ENCODE data around the gene HPS5.
A peak's percentile ranks its signal among the peaks of the same experiment; 100 is the strongest.
"Not testable (repeated sequence)": the region's sequence is repeated elsewhere in the genome, so short reads cannot be mapped to it uniquely, and the experiment has no call there.

The HPS5 gene

DNA sequence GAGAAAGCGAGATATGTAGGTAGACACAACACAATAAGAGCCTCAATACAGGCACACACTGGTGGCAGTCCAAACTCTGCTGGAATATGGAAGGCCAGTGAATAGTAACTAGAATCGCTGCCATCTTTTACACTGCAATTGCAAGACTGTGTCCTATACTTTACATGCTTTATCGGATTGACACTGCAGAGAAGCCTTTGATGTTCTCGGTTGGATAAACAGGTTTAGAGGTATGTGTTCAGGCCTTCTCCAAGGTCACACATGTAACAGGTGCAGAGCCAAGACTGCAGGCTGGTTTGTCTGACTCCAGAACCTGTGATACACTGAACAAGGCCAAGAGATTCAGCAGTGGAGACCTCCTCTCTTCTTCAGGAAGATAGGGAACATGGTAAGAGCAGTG is 50.7 kb downstream of the HPS5 start:
- DNase-seq (ENCODE audit: low spot score) = no peak

DNA sequence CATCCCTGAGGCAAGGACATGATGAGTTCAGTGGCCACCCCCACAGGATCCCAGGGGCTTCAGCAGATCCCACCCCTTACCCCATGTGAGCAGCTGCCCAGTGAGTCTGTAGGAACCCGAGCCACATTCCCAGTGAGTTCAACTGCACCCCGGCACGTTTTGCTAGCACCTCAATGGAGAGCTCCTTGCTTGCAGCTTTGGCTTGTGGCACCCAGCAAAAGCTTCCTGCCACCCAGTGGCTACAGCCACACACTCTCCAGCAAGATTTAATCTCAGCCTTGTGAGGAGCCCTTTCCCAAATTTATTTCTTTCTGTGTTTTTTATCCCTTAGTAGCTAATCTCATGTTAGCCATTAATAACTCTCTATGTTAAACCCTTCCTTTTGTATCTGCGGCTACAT is 51.8 kb downstream of the HPS5 start:
- DNase-seq (ENCODE audit: low spot score) = no peak

DNA sequence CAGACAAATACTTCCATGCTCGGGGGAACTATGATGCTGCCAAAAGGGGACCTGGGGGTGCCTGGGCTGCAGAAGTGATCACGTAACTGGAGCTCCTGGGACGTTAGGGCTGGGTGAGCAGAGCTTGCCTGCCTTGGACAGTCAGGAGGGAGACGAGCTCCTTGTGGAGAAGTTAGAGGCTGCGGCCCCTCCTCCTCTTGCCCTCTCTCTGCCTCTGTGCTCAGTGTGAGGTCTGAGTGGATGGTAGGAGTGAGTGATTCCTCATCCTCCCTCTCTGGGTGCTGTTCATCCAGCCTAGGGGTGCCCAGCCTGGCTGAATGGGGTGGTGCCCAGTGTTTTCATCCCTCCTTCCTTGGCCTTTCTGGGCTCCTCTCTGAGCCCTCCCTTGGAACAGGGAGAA is 52.7 kb downstream of the HPS5 start:
- DNase-seq (ENCODE audit: low spot score) = not testable (repeated sequence)

GRCh38 chr11:18267335-18268133 is 54.4 kb downstream of the HPS5 start:
- not testable (repeated sequence) for DNase-seq (ENCODE audit: low spot score)

DNA sequence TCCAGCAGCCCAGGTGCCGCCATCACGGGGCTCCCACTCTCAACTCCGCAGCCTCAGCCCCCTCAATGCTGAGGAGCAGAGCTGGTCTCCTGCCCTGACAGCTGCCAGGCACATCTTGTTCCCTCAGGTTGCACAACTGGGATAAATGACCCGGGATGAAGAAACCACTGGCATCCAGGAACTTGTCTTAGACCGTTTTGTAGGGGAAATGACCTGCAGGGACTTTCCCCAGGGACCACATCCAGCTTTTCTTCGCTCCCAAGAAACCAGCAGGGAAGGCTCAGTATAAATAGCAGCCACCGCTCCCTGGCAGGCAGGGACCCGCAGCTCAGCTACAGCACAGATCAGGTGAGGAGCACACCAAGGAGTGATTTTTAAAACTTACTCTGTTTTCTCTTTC is 56.0 kb downstream of the HPS5 start, which contains the start of gene SAA1:
SAA1 (plus strand) TSS at position 316 of the 400 bp plus-strand sequence. CDS start 624 bp downstream, outside the sequence.
- no peak for DNase-seq (ENCODE audit: low spot score)

DNA sequence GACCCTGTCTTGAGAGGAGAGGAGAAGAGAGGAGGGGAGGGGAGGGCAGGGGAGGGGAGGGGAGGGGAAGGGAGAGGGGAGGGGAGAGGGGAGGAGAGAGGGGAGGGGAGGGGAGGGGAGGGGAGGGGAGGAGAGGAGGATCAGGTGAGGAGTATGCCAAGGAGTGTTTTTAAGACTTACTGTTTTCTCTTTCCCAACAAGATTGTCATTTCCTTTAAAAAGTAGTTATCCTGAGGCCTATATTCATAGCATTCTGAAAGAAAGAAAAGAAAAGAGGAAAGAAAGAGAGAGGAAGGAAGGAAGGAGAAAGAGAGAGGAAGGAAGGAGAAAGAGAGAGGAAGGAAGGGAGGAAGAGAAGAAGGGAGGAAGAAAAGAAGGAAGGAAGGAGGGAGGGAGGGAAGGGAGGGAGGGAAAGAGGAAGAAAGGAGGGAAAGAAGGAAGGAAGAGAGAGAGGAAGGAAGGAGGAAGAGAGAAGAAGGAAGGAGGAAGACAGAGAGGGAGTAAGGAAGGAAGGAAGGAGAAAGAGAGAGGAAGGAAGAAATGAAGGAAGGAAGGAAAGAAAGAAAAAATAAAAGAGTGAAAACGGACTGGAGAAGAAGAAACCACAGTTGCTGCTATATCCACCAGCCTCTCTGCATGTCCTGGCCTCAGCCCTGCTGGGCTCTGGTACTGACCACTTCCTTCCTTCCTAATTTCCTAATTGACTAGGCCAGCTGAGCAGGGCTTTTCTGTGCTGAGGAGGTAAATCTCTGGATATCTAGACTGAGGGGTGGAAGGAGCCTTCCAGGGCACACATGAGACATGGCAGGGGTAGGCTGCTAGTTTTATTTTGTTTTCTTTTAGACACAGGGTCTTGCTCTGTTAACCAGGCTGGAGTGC is 57.0 kb downstream of the HPS5 start:
- no peak for DNase-seq (ENCODE audit: low spot score)

DNA sequence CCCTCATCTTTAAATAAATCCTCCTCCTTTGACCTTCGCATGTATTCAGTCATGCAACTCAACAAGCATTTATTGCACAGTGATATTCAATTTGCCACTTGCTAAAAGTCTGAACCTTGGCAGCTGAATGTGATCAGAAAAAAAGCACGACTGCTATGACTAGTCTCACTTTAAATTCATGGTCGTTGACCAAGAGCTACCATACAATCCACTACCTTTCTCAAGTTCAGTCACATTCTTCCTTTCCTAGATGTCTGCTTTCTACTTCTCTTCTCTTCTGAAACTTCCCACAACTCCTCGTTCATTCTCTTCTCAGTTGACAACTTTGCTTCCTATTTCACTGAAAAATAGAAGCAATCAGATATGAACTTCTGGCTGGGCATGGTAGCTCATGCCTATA is 57.9 kb downstream of the HPS5 start:
- no peak for DNase-seq (ENCODE audit: low spot score)

DNA sequence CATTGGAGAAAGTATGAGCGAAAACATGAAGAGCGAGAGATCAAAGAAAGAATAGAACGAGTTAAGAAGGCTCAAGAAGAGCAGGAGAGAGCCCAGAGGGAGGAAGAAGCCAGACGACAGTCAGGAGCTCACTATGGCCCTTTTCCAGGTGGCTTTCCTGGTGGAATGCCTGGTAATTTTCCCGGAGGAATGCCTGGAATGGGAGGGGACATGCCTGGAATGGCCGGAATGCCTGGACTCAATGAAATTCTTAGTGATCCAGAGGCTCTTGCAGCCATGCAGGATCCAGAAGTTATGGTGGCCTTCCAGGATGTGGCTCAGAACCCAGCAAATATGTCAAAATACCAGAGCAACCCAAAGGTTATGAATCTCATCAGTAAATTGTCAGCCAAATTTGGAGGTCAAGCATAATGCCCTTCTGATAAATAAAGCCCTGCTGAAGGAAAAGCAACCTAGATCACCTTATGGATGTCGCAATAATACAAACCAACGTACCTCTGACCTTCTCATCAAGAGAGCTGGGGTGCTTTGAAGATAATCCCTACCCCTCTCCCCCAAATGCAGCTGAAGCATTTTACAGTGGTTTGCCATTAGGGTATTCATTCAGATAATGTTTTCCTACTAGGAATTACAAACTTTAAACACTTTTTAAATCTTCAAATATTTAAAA is 59.1 kb downstream of the HPS5 start:
- not testable (repeated sequence) for DNase-seq (ENCODE audit: low spot score)

DNA sequence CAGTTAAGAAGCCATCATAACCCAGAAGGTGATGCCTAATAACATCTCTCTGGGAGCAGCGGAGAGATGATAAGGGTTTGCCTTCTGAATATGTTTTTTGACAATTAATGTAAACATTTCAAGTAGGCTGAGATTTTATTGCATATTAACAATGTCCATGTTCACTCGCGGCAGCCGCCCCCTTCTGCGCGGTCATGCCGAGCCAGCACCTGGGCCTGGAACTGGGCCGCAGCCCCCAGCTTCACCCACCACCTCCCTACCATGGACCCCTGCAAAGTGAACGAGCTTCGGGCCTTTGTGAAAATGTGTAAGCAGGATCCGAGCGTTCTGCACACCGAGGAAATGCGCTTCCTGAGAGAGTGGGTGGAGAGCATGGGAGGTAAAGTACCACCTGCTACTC is 60.2 kb downstream of the HPS5 start:
- no peak for DNase-seq (ENCODE audit: low spot score)

DNA sequence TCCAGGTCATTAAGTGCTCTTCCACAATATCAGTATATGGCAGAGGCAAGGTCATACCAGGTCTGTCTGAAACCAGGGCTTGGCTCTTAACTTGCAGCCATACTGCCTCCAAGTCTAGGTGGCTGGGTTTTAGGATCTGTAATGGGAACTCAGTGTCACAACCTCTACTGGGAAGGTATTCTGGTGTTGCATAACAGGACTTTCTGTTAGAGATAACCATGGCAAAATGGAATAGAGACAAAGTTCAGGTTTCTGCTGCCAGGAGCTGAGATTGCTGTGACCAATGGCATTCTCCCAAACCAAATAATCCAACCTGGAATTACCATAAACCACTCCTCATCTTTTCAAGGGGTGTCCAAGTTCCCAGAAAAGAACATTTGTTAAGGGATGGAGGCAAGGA is 62.7 kb downstream of the HPS5 start:
- DNase-seq (ENCODE audit: low spot score) = no peak

GRCh38 chr11:18254781-18255361 is 67.1 kb downstream of the HPS5 start:
- DNase-seq (ENCODE audit: low spot score) = no peak

- no peak for DNase-seq (ENCODE audit: low spot score)
These were observed 68.1 kb downstream of the HPS5 start for GRCh38 chr11:18253778-18254338.

GRCh38 chr11:18253233-18253632 is 68.7 kb downstream of the HPS5 start:
- DNase-seq (ENCODE audit: low spot score) = no peak

- DNase-seq (ENCODE audit: low spot score) = no peak
These were observed 73.4 kb downstream of the HPS5 start, which contains the start of gene SAA2 for GRCh38 chr11:18248561-18248960. Gene SAA2 (minus strand): TSS chr11:18248668. CDS start chr11:18248011, 657 bp downstream.

GRCh38 chr11:18247191-18247581 is 74.8 kb downstream of the HPS5 start:
- not testable (repeated sequence) for DNase-seq (ENCODE audit: low spot score)

- peak; percentile 45 for DNase-seq (ENCODE audit: low spot score)
These were observed 75.4 kb downstream of the HPS5 start for GRCh38 chr11:18246379-18247190.

GRCh38 chr11:18245396-18245795 is 76.5 kb downstream of the HPS5 start:
- DNase-seq (ENCODE audit: low spot score) = no peak

GRCh38 chr11:18243783-18244362 is 78.1 kb downstream of the HPS5 start:
- peak; percentile 86 for DNase-seq (ENCODE audit: low spot score)

DNA sequence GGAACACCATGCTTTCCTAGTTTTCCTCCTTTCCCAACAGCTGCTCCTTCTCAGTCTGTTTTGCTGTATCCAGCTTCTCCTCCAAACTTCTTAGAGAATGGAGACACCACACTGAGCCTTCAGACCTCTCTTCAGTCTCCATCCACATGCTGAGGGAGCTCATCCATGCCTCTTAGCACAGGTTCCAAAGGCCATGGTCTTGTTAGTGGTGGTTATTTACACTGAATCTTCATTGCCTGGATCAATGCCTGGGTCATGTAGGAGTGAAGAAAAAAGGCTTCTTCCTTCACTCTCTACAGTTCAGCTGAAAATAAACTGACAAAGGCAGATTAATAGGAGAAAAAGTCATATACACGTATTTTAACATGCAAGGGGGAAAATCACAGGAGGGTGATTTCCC is 82.3 kb downstream of the HPS5 start:
- DNase-seq (ENCODE audit: low spot score) = no peak

DNA sequence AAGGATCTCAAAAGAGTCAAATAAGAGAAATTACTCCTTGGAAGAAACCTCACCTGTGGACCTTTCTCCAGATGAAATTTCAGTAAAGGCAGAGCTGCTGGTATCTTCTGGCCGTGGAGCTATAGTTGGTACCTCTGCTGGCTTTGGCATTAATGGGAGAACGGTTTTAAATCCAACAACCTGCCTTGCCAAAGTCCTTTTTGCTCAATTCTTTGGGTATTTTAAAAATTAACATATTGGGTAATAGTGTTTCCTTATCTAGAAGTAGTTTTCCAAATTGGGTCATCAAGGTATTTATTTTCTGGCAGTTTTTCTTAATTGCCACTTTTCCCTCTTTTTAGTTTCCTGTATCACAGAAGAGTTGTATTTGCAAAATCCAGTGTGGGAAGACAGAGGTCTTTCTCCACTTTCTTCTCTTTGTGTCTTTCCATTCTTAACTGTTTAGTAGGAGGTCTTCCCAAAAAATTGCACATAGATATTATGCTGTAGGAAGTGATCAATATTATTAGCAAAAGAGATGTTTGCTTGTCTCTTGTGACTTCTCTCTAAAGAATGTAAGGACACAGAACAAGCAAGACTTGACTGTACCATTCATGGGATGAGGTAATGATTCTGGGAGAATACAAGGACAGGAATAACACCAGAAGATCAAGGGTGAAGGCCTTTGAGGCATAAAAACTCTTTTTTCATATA is 85.1 kb downstream of the HPS5 start, which contains the start of gene SAA4:
SAA4 (minus strand) TSS at position 139 of the 693 bp plus-strand sequence. CDS start 876 bp downstream, outside the sequence.
- DNase-seq (ENCODE audit: low spot score) = no peak
